GM18909 (cell line): ENCODE measurements around the gene PPP2R5A.
"Not testable (repeated sequence)": the region's sequence is repeated elsewhere in the genome, so short reads cannot be mapped to it uniquely, and the experiment has no call there.

ENCODE experiments used
- ATAC-seq: cut with Tn5 transposase; IDR thresholded peaks from one replicate; pipeline ENCODE4 v1.9.1; 2021; ENCODE audit warnings: mild to moderate bottlenecking; ENCODE audit not compliant: unreplicated experiment, poor library complexity

PPP2R5A gene

DNA sequence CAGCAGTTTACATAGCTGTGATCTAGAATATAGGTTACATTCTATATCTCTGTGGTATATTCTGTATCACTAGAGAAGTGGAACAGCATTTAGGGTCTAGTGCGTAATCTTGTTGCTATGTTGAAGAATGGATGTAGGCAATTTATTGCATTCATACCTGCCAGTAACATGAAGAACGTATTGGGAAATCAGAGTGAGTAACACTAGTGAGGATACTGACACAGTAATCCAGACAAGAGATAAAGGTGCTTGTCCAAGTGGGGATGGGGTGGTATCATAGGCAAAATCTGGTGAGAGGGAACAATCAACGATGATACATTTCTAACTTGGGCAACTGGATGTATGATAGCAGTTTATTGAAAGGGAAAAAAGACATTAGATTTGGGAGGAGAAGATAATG is 9.8 kb downstream of the PPP2R5A start:
- ATAC-seq: no peak

GRCh38 chr1:212295579-212295978 is 10.4 kb downstream of the PPP2R5A start:
- ATAC-seq: no peak

- no peak for ATAC-seq
Observed at GRCh38 chr1:212297338-212297737, 12.1 kb downstream of the PPP2R5A start.

- no peak for ATAC-seq
Observed at GRCh38 chr1:212301580-212301979, 16.4 kb downstream of the PPP2R5A start.

GRCh38 chr1:212302745-212303383 is 17.7 kb downstream of the PPP2R5A start:
- ATAC-seq: no peak

DNA sequence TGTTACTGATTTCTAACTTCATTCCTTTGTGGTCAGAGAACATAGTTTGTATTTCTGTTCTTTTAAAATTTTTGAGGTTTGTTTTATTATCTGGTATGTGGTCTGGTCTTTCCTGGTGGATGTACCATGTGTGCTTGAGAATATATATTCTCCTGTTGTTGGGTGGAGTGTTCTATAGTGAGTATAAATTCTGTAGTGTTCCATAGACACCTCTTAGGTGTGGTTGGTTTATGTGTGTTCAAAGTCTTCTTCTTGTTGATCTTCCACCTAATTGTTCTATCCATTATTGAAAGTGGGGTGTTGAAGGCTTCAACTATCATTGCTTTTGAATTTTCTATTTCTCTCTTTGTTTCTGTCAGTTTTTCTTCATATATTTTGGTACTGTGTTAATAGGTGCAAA is 20.1 kb downstream of the PPP2R5A start:
- no peak for ATAC-seq

GRCh38 chr1:212305984-212306452 is 20.8 kb downstream of the PPP2R5A start:
- not testable (repeated sequence) for ATAC-seq

DNA sequence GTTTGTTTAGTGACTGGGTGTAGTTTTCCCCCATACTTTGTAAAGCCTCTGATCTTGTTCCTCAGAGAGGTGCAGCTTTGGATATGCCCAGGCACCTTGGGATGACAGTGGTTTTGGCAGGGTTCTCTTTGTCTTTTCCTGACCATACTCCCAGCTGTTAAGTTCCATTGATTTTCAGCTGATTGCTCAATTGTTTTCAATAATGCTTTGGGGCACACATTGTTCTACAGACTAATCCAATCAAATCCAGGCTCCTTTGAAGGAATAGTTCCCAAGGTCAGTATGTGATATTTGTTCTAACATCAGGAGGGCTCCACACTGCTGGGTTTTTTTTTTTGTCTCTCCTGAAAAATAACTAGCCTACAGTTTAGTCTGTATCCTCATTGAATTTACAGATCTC is 24.8 kb downstream of the PPP2R5A start:
- ATAC-seq: no peak

- no peak for ATAC-seq
Observed at GRCh38 chr1:212310383-212310782, 25.2 kb downstream of the PPP2R5A start.

- ATAC-seq: no peak
Observed at GRCh38 chr1:212311836-212312497, 26.8 kb downstream of the PPP2R5A start.

GRCh38 chr1:212313616-212314015 is 28.4 kb downstream of the PPP2R5A start:
- no peak for ATAC-seq

DNA sequence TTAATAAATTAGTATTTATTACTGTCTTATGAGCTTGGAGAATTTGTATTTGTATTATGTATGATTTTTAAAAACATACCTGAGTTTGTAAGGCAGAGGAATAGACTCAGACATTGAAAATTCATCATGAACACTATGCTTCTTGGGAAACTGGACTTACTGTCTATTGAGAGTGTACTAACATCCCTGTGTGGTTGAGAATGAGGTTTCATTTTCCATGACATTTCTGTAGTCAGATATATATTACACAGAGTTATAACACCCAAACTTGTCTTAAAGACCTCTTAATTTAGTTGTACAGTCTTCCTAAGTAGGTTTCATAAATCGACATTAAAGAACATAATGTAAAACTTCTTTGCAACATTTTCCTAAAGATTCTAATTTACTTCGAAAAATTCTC is 30.0 kb downstream of the PPP2R5A start:
- ATAC-seq: no peak

GRCh38 chr1:212315907-212316306 is 30.7 kb downstream of the PPP2R5A start:
- no peak for ATAC-seq

- no peak for ATAC-seq
Observed at GRCh38 chr1:212317916-212318315, 32.7 kb downstream of the PPP2R5A start.

- not testable (repeated sequence) for ATAC-seq
Observed at GRCh38 chr1:212321031-212321430, 35.8 kb downstream of the PPP2R5A start.

DNA sequence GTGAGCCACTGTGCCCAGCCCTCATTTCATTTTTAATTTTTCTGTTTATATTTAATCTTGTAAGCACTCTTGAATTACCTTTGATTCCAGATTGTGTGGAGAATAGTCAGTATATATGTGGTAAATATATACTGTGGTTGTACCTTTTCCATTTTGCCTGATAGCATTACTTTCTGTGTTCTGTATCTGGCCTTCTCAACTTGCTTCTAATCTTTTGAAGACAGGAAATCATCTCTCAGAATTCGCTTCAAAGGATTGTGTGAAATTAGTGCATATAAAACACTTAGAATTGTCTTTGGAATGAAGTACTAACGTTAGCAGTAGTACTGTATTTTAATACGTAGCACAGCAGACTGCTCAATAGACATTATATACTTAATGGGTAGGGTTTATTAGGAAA is 37.9 kb downstream of the PPP2R5A start:
- ATAC-seq: no peak

- ATAC-seq: no peak
Observed at GRCh38 chr1:212326541-212326940, 41.3 kb downstream of the PPP2R5A start.

GRCh38 chr1:212328248-212328647 is 43.0 kb downstream of the PPP2R5A start:
- ATAC-seq: no peak

GRCh38 chr1:212329105-212329504 is 43.9 kb downstream of the PPP2R5A start:
- no peak for ATAC-seq

- no peak for ATAC-seq
Observed at GRCh38 chr1:212341090-212341489, 55.9 kb downstream of the PPP2R5A start.

- ATAC-seq: no peak
Observed at GRCh38 chr1:212344905-212345304, 59.7 kb downstream of the PPP2R5A start.

DNA sequence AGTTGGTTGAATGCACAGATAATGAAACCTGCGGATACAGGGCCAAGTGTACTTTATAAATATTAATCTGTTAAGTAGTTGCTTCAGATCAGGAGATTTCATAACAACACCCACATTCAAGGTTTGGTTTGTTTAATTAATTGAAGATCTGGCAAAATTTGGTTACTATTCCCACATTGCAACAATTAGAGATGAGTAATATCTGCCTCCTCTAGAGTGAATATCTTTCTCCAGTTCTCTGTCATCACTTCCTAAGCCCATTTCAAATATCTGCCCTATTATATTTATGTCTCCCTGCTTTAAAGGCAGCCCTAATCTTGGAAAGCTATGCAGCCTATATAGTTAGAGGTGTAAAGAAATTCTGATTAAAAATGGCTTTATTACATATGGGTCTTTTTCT is 61.4 kb downstream of the PPP2R5A start:
- ATAC-seq: no peak
